Ovary (tissue), 9 donors: ENCODE data around the gene SLC35E4. TPM values are rescaled to one million over a fixed set of nuclear protein-coding genes. Genes with fewer than 3 reads are reported as not detected.

Source experiments
- DNase-seq, 5 donors: peaks; one replicate each; pipeline ENCODE4 v3.0.0-alpha.2; 2019 to 2020
- H3K27ac ChIP-seq, 2 donors: fragments of 200-600 bp; one replicate each; pipeline versions ENCODE4 v1.5.1 to v1.8.0; 2019 to 2022
- H3K27me3 ChIP-seq: fragments of 200-600 bp; one replicate; pipeline ENCODE4 v1.8.0; 2022
- H3K36me3 ChIP-seq: fragments of 200-600 bp; sonication (generic); one replicate; pipeline ENCODE4 v1.5.1; 2019
- H3K4me1 ChIP-seq: one replicate; pipeline ENCODE4 v1.8.1; 2013; ENCODE audit warnings: mild to moderate bottlenecking, moderate library complexity; ENCODE audit not compliant: insufficient read depth
- H3K4me3 ChIP-seq: fragments of 200-600 bp; sonication (generic); one replicate; pipeline ENCODE4 v1.5.1; 2017
- H3K9me3 ChIP-seq, 2 donors: fragments of 200-600 bp in 1 of 2; sonication (generic) in 1 of 2; one replicate each; pipeline versions ENCODE4 v1.5.1 to v1.8.1; 2013 to 2019; ENCODE audit warnings: mild to moderate bottlenecking in 1 of 2, moderate library complexity in 1 of 2
- CTCF ChIP-seq, 3 donors: fragments of 450-650 bp in 2 of 3; fragments of 200-600 bp in 1 of 3; IDR thresholded peaks; one replicate each; pipeline versions ENCODE4 v1.5.1 to v1.8.0; 2016 to 2022; ENCODE audit warnings: antibody characterized with exemption in 3 of 3, mild to moderate bottlenecking in 1 of 3
- EP300 ChIP-seq: sonication (generic); formaldehyde crosslinking; IDR thresholded peaks from one replicate; pipeline ENCODE4 v1.6.1; 2017; ENCODE audit warnings: antibody characterized with exemption
- POLR2A ChIP-seq: fragments of 450-650 bp; IDR thresholded peaks from one replicate; pipeline ENCODE4 v1.6.1; 2017; ENCODE audit warnings: antibody characterized with exemption, mild to moderate bottlenecking, moderate library complexity
- WGBS, 3 donors: extraction: QIAGEN DNeasy Blood & Tissue Kit in 1 of 3; methylation state at CpG; one replicate each; pipeline versions ENCODE4 v1.1.5 to v1.1.7; 2013 to 2017; 5-methylcytosine and 5-hydroxymethylcytosine counted together
- intact Hi-C, 4 donors: fragments of 100-400 bp; cut with DNase I; formaldehyde crosslinking; loops; one replicate each; pipeline versions ENCODE4 v1.11.0 to v1.15.1; 2022 to 2023
- polyA plus RNA-seq, 2 donors: library from polyadenylated mRNA; stranded (reverse); fragments of 200-250 nt in 1 of 2; fragments of 350-450 nt in 1 of 2; fragmentation: Illumina TruSeq in 1 of 2; extraction: RNeasy Lipid Tissue Mini Kit (QIAGEN cat#74804) in 1 of 2; gene quantifications; one replicate each; pipeline ENCODE4 v1.2.3, GENCODE V29; 2013 to 2014
- total RNA-seq, 7 donors: library from RNA; depleted of rRNA in 2 of 7; stranded (reverse); fragments of >200 nt in 2 of 7; fragmentation: NEBNext Ultra II Directional in 3 of 7; extraction: Animal tissue kit (Norgen Biotek cat#: 25700) in 3 of 7; gene quantifications; one replicate each; pipeline versions ENCODE4 v1.1.0 to v1.2.4, GENCODE V29; 2016 to 2023
- donor health status: DM: no; HTN: no; CAD: no; lungs with moderate emphysema.
- donor health status: DM: no; HTN: no; CAD: no.
- donor health status: Bipolar disorder and iron deficiency.
- donor health status: DM: yes; HTN: yes; CAD: no.
- donor health status: DM: no; HTN: no; CAD: no.
- donor health status: DM: yes; HTN: yes; CAD: no.

The SLC35E4 gene
- total and polyA plus RNA-seq, 9 donors, result 0.90 to 6.7 (median 3.5) TPM

GRCh38 chr22:30601464-30601863 is 34.1 kb upstream of the SLC35E4 start:
- H3K27ac ChIP-seq, result no peak overlapping the region
- no peaks in the 10 kb centered on the region for H3K9me3 ChIP-seq
- intact Hi-C loops, result no loop called here
- H3K27me3 ChIP-seq, result no peaks in the 10 kb centered on the region
- no peak for DNase-seq
- no peaks in the 10 kb centered on the region for H3K36me3 ChIP-seq
- no peak for TF ChIP-seq CTCF (IDR thresholded peaks at IDR 0.05)
- TF ChIP-seq EP300, result no peak
- TF ChIP-seq POLR2A, result no peak
- 85 to 88% (median 86%) methylated on average over 5 of the region's 5 CpGs for WGBS, 3 donors
- no peak overlapping the region for H3K4me3 ChIP-seq
- H3K4me1 ChIP-seq, result peaks cover 3% of the 10 kb centered on the region

GRCh38 chr22:30602049-30602448 is 33.5 kb upstream of the SLC35E4 start:
- H3K4me3 ChIP-seq, result no peak overlapping the region
- H3K27me3 ChIP-seq, result no peaks in the 10 kb centered on the region
- TF ChIP-seq POLR2A, result no peak
- TF ChIP-seq CTCF (IDR thresholded peaks at IDR 0.05), result no peak
- no peak for TF ChIP-seq EP300
- no peaks in the 10 kb centered on the region for H3K36me3 ChIP-seq
- 55 to 69% (median 67%) methylated on average over 3 of the region's 3 CpGs for WGBS, 3 donors
- H3K4me1 ChIP-seq, result peaks cover 3% of the 10 kb centered on the region
- intact Hi-C loops, result no loop called here
- no peaks in the 10 kb centered on the region for H3K9me3 ChIP-seq
- H3K27ac ChIP-seq, result no peak overlapping the region
- no peak for DNase-seq

GRCh38 chr22:30603801-30604200 is 31.8 kb upstream of the SLC35E4 start:
- TF ChIP-seq EP300, result no peak
- TF ChIP-seq POLR2A, result no peak
- TF ChIP-seq CTCF (IDR thresholded peaks at IDR 0.05), result no peak
- DNase-seq, result no peak
- no peak overlapping the region for H3K4me3 ChIP-seq
- intact Hi-C loops, result no loop called here
- no peaks in the 10 kb centered on the region for H3K9me3 ChIP-seq
- 18 to 38% (median 28%) methylated on average over 3 of the region's 3 CpGs for WGBS, 3 donors
- H3K27me3 ChIP-seq, result no peaks in the 10 kb centered on the region
- H3K27ac ChIP-seq, result no peak overlapping the region
- H3K36me3 ChIP-seq, result no peaks in the 10 kb centered on the region
- H3K4me1 ChIP-seq, result peaks cover 4% of the 10 kb centered on the region

GRCh38 chr22:30604723-30605122 is 30.9 kb upstream of the SLC35E4 start:
- H3K4me3 ChIP-seq, result no peak overlapping the region
- peaks cover 7% of the 10 kb centered on the region for H3K4me1 ChIP-seq
- intact Hi-C loops, result no loop called here
- no peaks in the 10 kb centered on the region for H3K36me3 ChIP-seq
- no peak for TF ChIP-seq CTCF (IDR thresholded peaks at IDR 0.05)
- no peak for TF ChIP-seq EP300
- TF ChIP-seq POLR2A, result no peak
- no peaks in the 10 kb centered on the region for H3K27me3 ChIP-seq
- no peaks in the 10 kb centered on the region for H3K9me3 ChIP-seq
- WGBS, 3 donors, result 15 to 50% (median 21%) methylated on average over 2 of the region's 2 CpGs
- no peak for DNase-seq
- H3K27ac ChIP-seq, result no peak overlapping the region
